Panc1 (cell line): ENCODE measurements around the gene PRR4. TPM values are rescaled to one million over a fixed set of nuclear protein-coding genes. Genes with fewer than 3 reads are reported as not detected.

Source experiments
- ATAC-seq: fragments of 200-7000 bp; cut with Tn5 transposase; 2 replicates; pipeline ENCODE4 v1.9.1; 2020; ENCODE audit warnings: mild to moderate bottlenecking, moderate library complexity
- BruUV-seq: library from RNA; stranded (reverse); fragments of 400-500 nt; replicated peaks from 2 replicates; lab custom pipeline; 2021; lab: Mats Ljungman, UMichigan
- CTCF ChIA-PET: fragments of 300-600 bp; sonication (Branson Sonifier 250); formaldehyde crosslinking; loops from one replicate; lab custom pipeline; 2022; ENCODE audit warnings: antibody characterized with exemption; lab: Charles Lee
- POLR2A ChIA-PET: fragments of 300-600 bp; sonication (Branson Sonifier 250); formaldehyde crosslinking; loops from one replicate; lab custom pipeline; 2022; ENCODE audit warnings: antibody characterized with exemption; lab: Charles Lee
- DNase-seq: peaks from one replicate; pipeline ENCODE4 v3.0.0-alpha.2; 2010; ENCODE audit warnings: low read depth, low spot score
- H3K27ac ChIP-seq: 2 replicates; pipeline ENCODE4 v1.5.1; 2011; ENCODE audit warnings: mild to moderate bottlenecking, low read length, inconsistent platforms
- H3K27me3 ChIP-seq: fragments of 200-500 bp; sonication (Bioruptor generic); 2 replicates; pipeline ENCODE4 v1.6.0; 2014; ENCODE audit warnings: low read length, inconsistent platforms; ENCODE audit not compliant: control insufficient read depth, insufficient read depth
- H3K36me3 ChIP-seq: fragments of 200-500 bp; sonication (Bioruptor generic); 2 replicates; pipeline ENCODE4 v1.5.1; 2014; ENCODE audit warnings: inconsistent platforms, mild to moderate bottlenecking, low read length, moderate library complexity; ENCODE audit not compliant: control insufficient read depth, insufficient read depth
- H3K4me1 ChIP-seq: 2 replicates; pipeline ENCODE4 v1.5.1; 2011; ENCODE audit warnings: inconsistent platforms, mild to moderate bottlenecking, low read length, moderate library complexity; ENCODE audit not compliant: control insufficient read depth, insufficient read depth
- H3K4me3 ChIP-seq, 2 experiments: 2 replicates each; pipeline ENCODE4 v1.5.1; 2011 to 2012; ENCODE audit warnings: low read depth in 2 of 2, low read length in 2 of 2, mild to moderate bottlenecking in 2 of 2, inconsistent platforms in 1 of 2, moderate library complexity in 1 of 2
- H3K9me3 ChIP-seq: fragments of 200-500 bp; sonication (Bioruptor generic); 2 replicates; pipeline ENCODE4 v1.5.1; 2014; ENCODE audit warnings: low read depth, mild to moderate bottlenecking, inconsistent platforms, low read length, moderate library complexity; ENCODE audit not compliant: control insufficient read depth, insufficient read depth
- CTCF ChIP-seq: fragments of 450-650 bp; IDR thresholded peaks from 2 replicates; pipeline ENCODE4 v1.5.1; 2017; ENCODE audit warnings: mild to moderate bottlenecking
- POLR2AphosphoS5 ChIP-seq: IDR thresholded peaks from 2 replicates; pipeline ENCODE4 v1.6.1; 2012; ENCODE audit warnings: mild to moderate bottlenecking, low read depth, low read length, moderate library complexity
- SIN3A ChIP-seq: IDR thresholded peaks from 2 replicates; pipeline ENCODE4 v1.6.1; 2012; ENCODE audit warnings: low read depth, mild to moderate bottlenecking, low read length, moderate library complexity, borderline replicate concordance; ENCODE audit not compliant: insufficient read depth
- TCF7L2 ChIP-seq: IDR thresholded peaks from 2 replicates; pipeline ENCODE4 v1.6.1; 2011; ENCODE audit warnings: mild to moderate bottlenecking, low read depth, low read length, inconsistent platforms
- in situ Hi-C: cut with HindIII; loops from 2 replicates; pipeline ENCODE4 v1.10.0; 2016; ENCODE audit warnings: low sequenced_read_pairs, low pct_unique_long_range_greater_than_20kb
- intact Hi-C: fragments of 100-400 bp; cut with micrococcal nuclease; formaldehyde crosslinking; loops from one replicate; pipeline ENCODE4 v1.10.0; 2022; ENCODE audit not compliant: unreplicated experiment
- total RNA-seq: library from RNA; stranded (reverse); gene quantifications from one replicate; pipeline ENCODE4 v1.2.1, GENCODE V29; 2021; ENCODE audit not compliant: unreplicated experiment
- TF ChIP-seq, protein P1 (sequence below), 2 experiments: IDR thresholded peaks; 2 replicates each; pipeline ENCODE4 v1.6.1; 2011 to 2012; ENCODE audit warnings: low read depth in 2 of 2, control low read depth in 1 of 2, low read length in 1 of 2, mild to moderate bottlenecking in 1 of 2, moderate library complexity in 1 of 2; ENCODE audit not compliant: insufficient read depth in 1 of 2

PRR4 gene
- total RNA-seq, 1 experiment from 2014 or later, result 1.1 TPM

- Histone ChIP-seq H3K27me3 (no peaks in the 10 kb centered on the region), H3K4me1 (no peaks in the 10 kb centered on the region), H3K4me3 (no peak overlapping the region), H3K9me3 (no peaks in the 10 kb centered on the region), H3K27ac (no peak overlapping the region), H3K36me3 (no peaks in the 10 kb centered on the region)
- in situ Hi-C loops (no loop called here), intact Hi-C loops (no loop called here)
- DNase-seq (no peak), ATAC-seq (no peak)
- TF ChIP-seq TCF7L2 (no peak), SIN3A (no peak), CTCF (no peak), POLR2AphosphoS5 (no peak)
- TF ChIP-seq, protein P1, sequence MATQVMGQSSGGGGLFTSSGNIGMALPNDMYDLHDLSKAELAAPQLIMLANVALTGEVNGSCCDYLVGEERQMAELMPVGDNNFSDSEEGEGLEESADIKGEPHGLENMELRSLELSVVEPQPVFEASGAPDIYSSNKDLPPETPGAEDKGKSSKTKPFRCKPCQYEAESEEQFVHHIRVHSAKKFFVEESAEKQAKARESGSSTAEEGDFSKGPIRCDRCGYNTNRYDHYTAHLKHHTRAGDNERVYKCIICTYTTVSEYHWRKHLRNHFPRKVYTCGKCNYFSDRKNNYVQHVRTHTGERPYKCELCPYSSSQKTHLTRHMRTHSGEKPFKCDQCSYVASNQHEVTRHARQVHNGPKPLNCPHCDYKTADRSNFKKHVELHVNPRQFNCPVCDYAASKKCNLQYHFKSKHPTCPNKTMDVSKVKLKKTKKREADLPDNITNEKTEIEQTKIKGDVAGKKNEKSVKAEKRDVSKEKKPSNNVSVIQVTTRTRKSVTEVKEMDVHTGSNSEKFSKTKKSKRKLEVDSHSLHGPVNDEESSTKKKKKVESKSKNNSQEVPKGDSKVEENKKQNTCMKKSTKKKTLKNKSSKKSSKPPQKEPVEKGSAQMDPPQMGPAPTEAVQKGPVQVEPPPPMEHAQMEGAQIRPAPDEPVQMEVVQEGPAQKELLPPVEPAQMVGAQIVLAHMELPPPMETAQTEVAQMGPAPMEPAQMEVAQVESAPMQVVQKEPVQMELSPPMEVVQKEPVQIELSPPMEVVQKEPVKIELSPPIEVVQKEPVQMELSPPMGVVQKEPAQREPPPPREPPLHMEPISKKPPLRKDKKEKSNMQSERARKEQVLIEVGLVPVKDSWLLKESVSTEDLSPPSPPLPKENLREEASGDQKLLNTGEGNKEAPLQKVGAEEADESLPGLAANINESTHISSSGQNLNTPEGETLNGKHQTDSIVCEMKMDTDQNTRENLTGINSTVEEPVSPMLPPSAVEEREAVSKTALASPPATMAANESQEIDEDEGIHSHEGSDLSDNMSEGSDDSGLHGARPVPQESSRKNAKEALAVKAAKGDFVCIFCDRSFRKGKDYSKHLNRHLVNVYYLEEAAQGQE (IDR thresholded peaks at IDR 0.05; ENCODE audit: insufficient read depth in 1 of 2, low read depth in 2 of 2, low read length in 1 of 2), result no peak
- no TSS peak for BruUV-seq
- ChIA-PET CTCF (no interaction called here), POLR2A (no interaction called here)
Observed at GRCh38 chr12:10861366-10861765, 12.1 kb upstream of the PRR4 start.

- H3K4me1 ChIP-seq, result no peaks in the 10 kb centered on the region
- no peak overlapping the region for H3K27ac ChIP-seq
- TF ChIP-seq TCF7L2 (no peak), SIN3A (no peak), CTCF (no peak), POLR2AphosphoS5 (no peak)
- TF ChIP-seq, protein P1 (IDR thresholded peaks at IDR 0.05; ENCODE audit: insufficient read depth in 1 of 2, low read depth in 2 of 2, low read length in 1 of 2), result no peak
- H3K36me3 ChIP-seq, result no peaks in the 10 kb centered on the region
- in situ Hi-C loops, result no loop called here
- DNase-seq, result no peak
- POLR2A ChIA-PET, result interaction anchor here (0.6 kb wide), 1 partner anchor 23 kb away, joined by 4 read pairs; no protein-coding TSS in a partner anchor
- no peak for ATAC-seq
- BruUV-seq, result no TSS peak
- intact Hi-C loops, result no loop called here
- no peaks in the 10 kb centered on the region for H3K27me3 ChIP-seq
- H3K9me3 ChIP-seq, result no peaks in the 10 kb centered on the region
- no peak overlapping the region for H3K4me3 ChIP-seq
- CTCF ChIA-PET, result no interaction called here
Observed at GRCh38 chr12:10855807-10856206, 6.5 kb upstream of the PRR4 start.
